CD4-positive, alpha-beta T cell treated with Interferon gamma for 1 hour (primary cell): ENCODE data around the gene IGFBP3.
"Not testable (repeated sequence)": the region's sequence is repeated elsewhere in the genome, so short reads cannot be mapped to it uniquely, and the experiment has no call there.

Experiments used
- DNase-seq: peaks from one replicate; pipeline ENCODE4 v3.0.0-alpha.2; 2020

IGFBP3 gene

GRCh38 chr7:45920502-45921380, at the start of gene IGFBP3:
IGFBP3 (minus strand) TSS chr7:45921272; CDS start chr7:45921140, 132 bp downstream.
- no peak for DNase-seq

DNA sequence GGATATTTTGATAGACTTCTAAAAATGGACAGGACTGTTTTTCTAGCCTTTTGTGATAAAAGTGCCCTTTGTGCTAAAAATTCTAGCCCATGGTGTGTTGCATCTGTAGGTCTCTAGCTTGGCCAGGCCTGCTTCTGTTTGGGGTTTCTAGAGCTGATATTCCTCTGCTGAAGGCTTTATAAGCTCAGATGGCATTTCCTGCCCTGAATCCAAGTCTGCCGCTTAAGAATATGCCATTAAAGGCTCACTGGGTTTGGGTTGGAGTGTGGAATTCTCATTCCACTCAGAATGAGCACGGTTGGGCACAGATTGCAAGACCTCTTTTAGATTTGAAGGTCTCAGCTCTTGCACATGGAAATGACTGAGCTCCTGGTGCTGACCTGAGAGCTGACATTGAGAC, 49.4 kb upstream of the IGFBP3 start:
- no peak for DNase-seq

- DNase-seq, result no peak
Observed at GRCh38 chr7:45969940-45970339, 48.9 kb upstream of the IGFBP3 start.

- no peak for DNase-seq
Observed at GRCh38 chr7:45968856-45969541, 47.9 kb upstream of the IGFBP3 start.

DNA sequence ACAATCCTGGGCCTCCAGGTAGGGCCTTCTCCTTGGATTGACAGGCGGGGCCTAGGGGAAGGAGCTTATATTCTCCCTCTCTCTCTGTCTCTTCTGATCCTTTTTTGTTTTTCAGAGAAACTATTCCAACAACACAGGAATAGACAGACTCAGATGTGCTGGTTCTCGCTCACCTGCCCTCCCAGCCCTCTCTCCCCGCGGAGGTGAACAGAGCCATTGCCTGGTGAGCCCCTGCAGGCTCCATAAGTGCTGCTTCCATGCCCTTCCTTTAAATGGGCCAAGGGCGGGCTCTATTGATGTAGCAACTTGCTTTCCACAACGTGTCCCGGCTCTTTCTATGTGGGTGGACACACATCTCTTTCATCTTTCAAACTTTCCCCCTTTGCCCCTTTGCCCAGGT, 47.2 kb upstream of the IGFBP3 start:
- DNase-seq, result no peak

- no peak for DNase-seq
Observed at GRCh38 chr7:45967591-45968157, 46.6 kb upstream of the IGFBP3 start.

GRCh38 chr7:45962861-45963260, 41.8 kb upstream of the IGFBP3 start:
- no peak for DNase-seq

GRCh38 chr7:45957721-45958120, 36.6 kb upstream of the IGFBP3 start:
- no peak for DNase-seq

- no peak for DNase-seq
Observed at GRCh38 chr7:45955286-45955685, 34.2 kb upstream of the IGFBP3 start.

DNA sequence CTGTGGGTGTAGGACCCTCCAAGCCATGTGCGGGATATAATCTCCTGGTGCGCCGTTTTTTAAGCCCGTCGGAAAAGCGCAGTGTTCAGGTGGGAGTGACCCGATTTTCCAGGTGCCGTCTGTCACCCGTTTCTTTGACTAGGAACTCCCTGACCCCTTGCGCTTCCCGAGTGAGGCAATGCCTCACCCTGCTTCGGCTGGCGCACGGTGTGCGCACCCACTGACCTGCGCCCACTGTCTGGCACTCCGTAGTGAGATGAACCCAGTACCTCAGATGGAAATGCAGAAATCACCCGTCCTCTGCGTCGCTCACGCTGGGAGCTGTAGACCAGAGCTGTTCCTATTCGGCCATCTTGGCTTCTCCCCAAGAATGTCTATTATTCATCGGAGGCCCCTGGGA, 32.0 kb upstream of the IGFBP3 start:
- DNase-seq, result not testable (repeated sequence)

DNA sequence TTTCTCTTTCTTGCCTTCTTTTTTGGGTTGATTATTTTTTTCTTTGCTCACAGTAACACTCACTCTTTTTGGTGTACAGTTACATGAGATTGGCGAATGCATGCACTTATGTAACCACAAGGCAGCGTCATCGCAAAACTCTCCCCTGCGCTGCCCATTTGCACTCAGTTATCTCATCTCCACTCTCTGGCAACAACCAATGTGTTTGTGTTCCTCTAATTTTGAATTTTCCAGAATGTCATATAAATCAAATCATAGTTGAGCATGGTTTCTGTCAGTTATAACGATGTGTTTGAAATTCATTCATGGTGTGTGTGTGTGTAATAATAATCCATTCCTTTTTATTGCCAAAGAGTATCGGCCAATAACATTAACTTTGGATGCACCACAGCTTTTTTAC, 23.0 kb upstream of the IGFBP3 start:
- DNase-seq, result no peak

- DNase-seq, result no peak
Observed at GRCh38 chr7:45940939-45941338, 19.9 kb upstream of the IGFBP3 start.

DNA sequence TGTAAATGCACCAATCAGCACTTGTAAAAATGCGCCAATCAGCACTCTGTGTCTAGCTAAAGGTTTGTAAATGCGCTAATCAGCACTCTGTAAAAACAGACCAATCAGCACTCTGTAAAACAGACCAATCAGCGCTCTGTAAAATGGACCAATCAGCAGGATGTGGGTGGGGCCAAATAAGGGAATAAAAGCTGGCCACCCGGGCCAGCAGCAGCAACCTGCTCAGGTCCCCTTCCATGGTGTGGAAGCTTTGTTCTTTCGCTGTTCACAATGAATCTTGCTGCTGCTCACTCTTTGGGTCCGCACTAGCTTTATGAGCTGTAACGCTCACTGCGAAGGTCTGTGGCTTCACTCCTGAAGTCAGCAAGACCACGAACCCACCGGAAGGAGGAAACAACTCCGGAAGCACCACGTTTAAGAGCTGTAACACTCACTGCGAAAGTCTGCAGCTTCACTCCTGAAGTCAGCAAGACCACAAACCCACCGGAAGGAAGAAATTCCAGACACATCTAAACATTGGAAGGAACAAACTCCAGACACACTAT, 19.2 kb upstream of the IGFBP3 start:
- DNase-seq, result peak; percentile 33

- DNase-seq, result no peak
Observed at GRCh38 chr7:45939574-45939973, 18.5 kb upstream of the IGFBP3 start.

GRCh38 chr7:45938626-45939302, 17.7 kb upstream of the IGFBP3 start:
- DNase-seq, result no peak

- DNase-seq, result no peak
Observed at GRCh38 chr7:45937862-45938261, 16.8 kb upstream of the IGFBP3 start.

- no peak for DNase-seq
Observed at GRCh38 chr7:45937301-45937700, 16.2 kb upstream of the IGFBP3 start.

- no peak for DNase-seq
Observed at GRCh38 chr7:45930967-45931366, 9.9 kb upstream of the IGFBP3 start.

DNA sequence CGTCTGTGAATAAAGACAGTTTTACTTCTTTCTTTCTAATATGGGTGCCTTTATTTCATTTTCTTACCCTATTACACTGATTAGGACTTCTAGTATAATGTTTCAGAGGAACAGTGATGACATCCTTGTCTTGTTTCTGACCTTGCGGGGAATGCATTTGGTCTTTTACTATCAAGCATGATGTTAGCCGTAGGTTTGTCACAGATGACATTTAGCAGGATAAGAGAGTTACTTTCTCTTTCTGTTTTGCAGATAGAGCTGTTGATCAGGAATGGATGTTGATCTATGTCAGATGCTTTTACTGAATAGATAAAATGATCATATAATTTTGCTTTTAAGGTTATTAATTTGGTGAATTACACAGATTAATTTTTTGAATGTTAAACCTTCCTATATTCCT, 6.6 kb upstream of the IGFBP3 start:
- no peak for DNase-seq

DNA sequence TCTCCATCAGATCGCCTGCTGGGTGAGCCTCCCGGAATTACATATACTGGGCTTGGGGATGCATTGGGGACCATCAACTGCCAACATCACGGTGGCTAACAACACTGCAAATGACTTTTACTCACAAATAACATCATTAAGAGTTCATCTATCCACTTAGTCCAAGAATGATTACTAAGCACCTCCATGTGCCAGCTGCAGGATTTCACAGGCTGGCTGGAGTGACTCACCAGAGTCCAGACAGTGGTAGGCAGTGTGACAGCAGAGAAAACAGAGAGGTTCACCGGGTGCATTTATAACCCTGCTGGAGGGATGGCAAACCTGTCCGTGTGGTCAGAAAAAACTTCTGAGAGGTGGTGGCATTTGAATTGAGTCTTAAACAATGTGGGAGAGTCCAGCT, 3.2 kb upstream of the IGFBP3 start:
- DNase-seq, result no peak

DNA sequence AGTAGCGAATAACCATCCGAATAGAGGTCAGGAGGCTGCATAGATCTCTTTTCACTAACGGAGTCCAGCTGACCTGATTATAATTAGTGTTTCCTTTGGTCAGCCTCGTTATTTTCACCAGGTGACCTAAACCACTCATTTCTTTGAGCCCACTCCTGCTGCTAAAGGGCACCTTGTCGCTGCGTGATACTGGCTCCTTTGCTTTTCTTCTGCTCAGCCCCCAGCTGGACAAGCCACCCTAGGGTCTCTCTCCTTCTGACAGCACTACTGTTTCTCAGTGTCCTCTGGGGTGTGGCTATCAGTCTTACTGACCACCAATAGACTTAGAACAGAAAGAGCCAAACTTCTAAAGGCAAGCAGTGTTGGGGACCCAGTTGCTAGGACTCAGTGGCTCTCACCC, 2.7 kb upstream of the IGFBP3 start:
- no peak for DNase-seq

DNA sequence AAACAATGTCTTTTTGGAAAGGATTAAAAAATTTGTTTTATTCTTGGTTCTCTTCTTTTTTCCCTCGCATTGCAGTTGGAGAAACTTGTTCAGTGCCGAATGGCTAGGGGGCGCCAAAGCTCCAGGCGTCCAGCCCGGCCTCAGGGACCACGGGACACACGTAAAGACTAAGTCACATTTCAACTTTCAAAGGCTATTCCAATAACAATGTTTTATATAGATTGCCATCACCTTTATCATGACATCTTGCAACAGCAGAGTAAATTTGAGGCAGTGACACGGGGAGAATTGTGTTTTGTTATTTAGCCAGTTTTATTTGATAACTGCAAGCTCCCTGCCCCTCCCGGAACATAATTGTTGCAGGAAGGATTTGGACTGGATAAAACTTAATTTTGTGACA, 2.2 kb upstream of the IGFBP3 start:
- DNase-seq, result no peak

DNA sequence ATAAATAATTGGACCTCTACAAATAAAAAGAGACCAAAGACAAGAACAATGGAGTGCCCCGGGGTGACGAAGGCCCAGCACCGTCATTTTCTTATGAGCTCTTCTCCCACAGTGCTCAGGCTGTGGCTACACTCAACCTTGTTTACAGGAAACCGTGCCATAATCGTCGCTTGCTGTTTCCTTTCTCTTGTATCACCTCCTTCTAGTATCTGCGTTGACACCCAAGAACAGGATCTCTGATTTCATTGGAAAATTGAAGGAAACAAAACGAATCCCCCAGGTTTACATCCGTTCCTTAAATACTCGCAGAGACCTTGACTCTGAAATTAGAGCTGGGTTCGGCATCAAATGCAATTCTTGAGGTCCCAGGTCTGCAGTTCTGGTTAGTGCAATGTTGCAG, 1.7 kb upstream of the IGFBP3 start:
- DNase-seq, result no peak
